Neural progenitor cell (in vitro differentiated cells): Measurements from ENCODE around the gene IPO13. TPM values are rescaled to one million over a fixed set of nuclear protein-coding genes. Genes with fewer than 3 reads are reported as not detected.

Source experiments
- DNase-seq: peaks from one replicate; pipeline ENCODE4 v3.0.0-alpha.2; 2016; ENCODE audit warnings: low spot score
- H2AFZ ChIP-seq: fragments of 200-600 bp; sonication (generic); replicated peaks from 2 replicates; pipeline ENCODE4 v1.6.1; 2016; ENCODE audit warnings: antibody characterized with exemption
- H3F3A ChIP-seq: fragments of 200-600 bp; sonication (generic); 2 replicates; pipeline ENCODE4 v1.6.1; 2016; ENCODE audit warnings: antibody characterized with exemption, low read depth
- H3K27ac ChIP-seq: fragments of 200-600 bp; sonication (generic); 2 replicates; pipeline ENCODE4 v1.5.1; 2016; ENCODE audit warnings: mild to moderate bottlenecking
- H3K27me3 ChIP-seq: fragments of 200-600 bp; sonication (generic); 2 replicates; pipeline ENCODE4 v1.6.1; 2016; ENCODE audit warnings: mild to moderate bottlenecking, moderate library complexity
- H3K36me3 ChIP-seq: fragments of 200-600 bp; sonication (generic); 2 replicates; pipeline ENCODE4 v1.5.1; 2016
- H3K4me1 ChIP-seq: fragments of 200-600 bp; sonication (generic); 2 replicates; pipeline ENCODE4 v1.6.1; 2016; ENCODE audit warnings: mixed run types
- H3K4me2 ChIP-seq: fragments of 200-600 bp; sonication (generic); 2 replicates; pipeline ENCODE4 v1.6.1; 2016
- H3K4me3 ChIP-seq: fragments of 200-600 bp; sonication (generic); 2 replicates; pipeline ENCODE4 v1.5.1; 2016
- H3K79me2 ChIP-seq: fragments of 200-600 bp; sonication (generic); 2 replicates; pipeline ENCODE4 v1.6.1; 2016; ENCODE audit warnings: low read depth
- H3K9ac ChIP-seq: fragments of 200-600 bp; sonication (generic); 2 replicates; pipeline ENCODE4 v1.6.1; 2016
- H3K9me3 ChIP-seq: fragments of 200-600 bp; sonication (generic); 2 replicates; pipeline ENCODE4 v1.5.1; 2016; ENCODE audit warnings: low read depth
- H4K20me1 ChIP-seq: fragments of 200-600 bp; sonication (generic); 2 replicates; pipeline ENCODE4 v1.6.1; 2016; ENCODE audit warnings: low read depth
- H3K27ac Mint-ChIP-seq: 3 replicates; pipeline ENCODE4 v1.8.0; 2021; ENCODE audit warnings: mixed read lengths
- H3K27me3 Mint-ChIP-seq: 2 replicates; pipeline ENCODE4 v1.8.0; 2022; ENCODE audit warnings: low read depth, mild to moderate bottlenecking, inconsistent platforms, moderate library complexity, mixed read lengths; ENCODE audit not compliant: insufficient read depth
- H3K36me3 Mint-ChIP-seq: 3 replicates; pipeline ENCODE4 v1.8.0; 2021; ENCODE audit warnings: mixed read lengths
- H3K4me1 Mint-ChIP-seq: 3 replicates; pipeline ENCODE4 v1.8.0; 2021; ENCODE audit warnings: mixed read lengths
- H3K4me3 Mint-ChIP-seq: 3 replicates; pipeline ENCODE4 v1.8.0; 2021; ENCODE audit warnings: mild to moderate bottlenecking, moderate library complexity, mixed read lengths
- H3K9me3 Mint-ChIP-seq: 3 replicates; pipeline ENCODE4 v1.8.0; 2020; ENCODE audit warnings: mixed read lengths
- CTCF ChIP-seq: fragments of 200-600 bp; sonication (generic); IDR thresholded peaks from 2 replicates; pipeline ENCODE4 v1.5.1; 2017; ENCODE audit warnings: antibody characterized with exemption, mild to moderate bottlenecking
- EZH2 ChIP-seq: fragments of 200-600 bp; sonication (generic); IDR thresholded peaks from 2 replicates; pipeline ENCODE4 v1.6.1; 2017; ENCODE audit warnings: antibody characterized with exemption, mild to moderate bottlenecking, moderate library complexity
- EZH2phosphoT487 ChIP-seq: fragments of 200-600 bp; sonication (generic); IDR thresholded peaks from 2 replicates; pipeline ENCODE4 v1.6.1; 2017; ENCODE audit warnings: antibody characterized with exemption
- total RNA-seq: library from RNA; depleted of rRNA; stranded (reverse); fragments of >200 nt; gene quantifications from 2 replicates; pipeline ENCODE4 v1.2.3, GENCODE V29; 2015; ENCODE audit warnings: low replicate concordance

IPO13 gene
- total RNA-seq, 1 donor from 2014 or later = 7.2 TPM

DNA sequence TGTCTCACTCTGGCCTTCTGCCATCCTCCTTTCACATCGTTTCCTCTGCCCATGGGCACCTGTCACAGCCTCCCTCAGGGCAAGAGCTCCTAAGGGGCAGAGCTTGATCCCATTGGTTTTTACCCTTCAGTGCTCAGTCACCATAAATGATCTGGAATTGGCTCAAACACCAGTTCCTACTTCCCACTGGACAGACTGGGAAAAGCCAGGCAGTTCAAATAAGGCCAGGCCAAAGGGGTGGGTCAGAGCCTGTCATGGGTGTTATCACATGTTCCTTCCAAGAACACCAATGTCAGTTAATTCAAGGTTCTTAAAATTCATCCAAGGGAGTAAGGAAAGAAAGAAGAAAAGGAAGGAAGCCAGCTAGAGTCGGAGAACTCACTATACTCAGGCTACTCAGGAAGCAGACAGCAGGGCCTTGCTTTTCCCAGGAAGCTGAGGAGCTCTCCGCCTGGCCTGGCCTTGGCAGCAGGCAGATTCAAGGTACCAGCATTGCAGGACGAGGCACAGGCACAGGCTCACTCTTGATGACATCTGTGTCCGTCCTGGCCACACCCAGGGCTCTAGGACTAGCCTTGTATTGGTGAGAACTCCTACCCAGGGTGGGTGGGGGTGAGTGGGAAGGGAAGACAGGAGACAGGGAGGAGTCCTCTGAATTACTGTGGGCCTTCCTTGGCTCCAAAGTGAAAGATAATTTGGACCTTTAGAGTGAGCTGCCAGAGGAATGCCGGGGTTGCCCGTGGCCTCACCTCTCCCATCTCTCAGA, 45.4 kb upstream of the IPO13 start:
- Histone ChIP-seq H3K4me2 (no peak overlapping the region), H4K20me1 (no peaks in the 10 kb centered on the region), H3K4me3 (no peak overlapping the region), H2AFZ (no peak overlapping the region), H3K27me3 (no peaks in the 10 kb centered on the region), H3K36me3 (no peaks in the 10 kb centered on the region), H3K9ac (no peak overlapping the region), H3F3A (no peaks in the 10 kb centered on the region), H3K27ac (no peak overlapping the region), H3K9me3 (no peaks in the 10 kb centered on the region), H3K4me1 (no peaks in the 10 kb centered on the region), H3K79me2 (no peaks in the 10 kb centered on the region)
- Mint-ChIP-seq H3K27ac (no peak overlapping the region), H3K4me1 (no peaks in the 10 kb centered on the region), H3K4me3 (no peak overlapping the region), H3K36me3 (peaks cover 7% of the 10 kb centered on the region), H3K9me3 (no peaks in the 10 kb centered on the region), H3K27me3 (peaks cover 7% of the 10 kb centered on the region)
- DNase-seq = no peak
- TF ChIP-seq EZH2 (no peak), CTCF (no peak), EZH2phosphoT487 (no peak)

DNA sequence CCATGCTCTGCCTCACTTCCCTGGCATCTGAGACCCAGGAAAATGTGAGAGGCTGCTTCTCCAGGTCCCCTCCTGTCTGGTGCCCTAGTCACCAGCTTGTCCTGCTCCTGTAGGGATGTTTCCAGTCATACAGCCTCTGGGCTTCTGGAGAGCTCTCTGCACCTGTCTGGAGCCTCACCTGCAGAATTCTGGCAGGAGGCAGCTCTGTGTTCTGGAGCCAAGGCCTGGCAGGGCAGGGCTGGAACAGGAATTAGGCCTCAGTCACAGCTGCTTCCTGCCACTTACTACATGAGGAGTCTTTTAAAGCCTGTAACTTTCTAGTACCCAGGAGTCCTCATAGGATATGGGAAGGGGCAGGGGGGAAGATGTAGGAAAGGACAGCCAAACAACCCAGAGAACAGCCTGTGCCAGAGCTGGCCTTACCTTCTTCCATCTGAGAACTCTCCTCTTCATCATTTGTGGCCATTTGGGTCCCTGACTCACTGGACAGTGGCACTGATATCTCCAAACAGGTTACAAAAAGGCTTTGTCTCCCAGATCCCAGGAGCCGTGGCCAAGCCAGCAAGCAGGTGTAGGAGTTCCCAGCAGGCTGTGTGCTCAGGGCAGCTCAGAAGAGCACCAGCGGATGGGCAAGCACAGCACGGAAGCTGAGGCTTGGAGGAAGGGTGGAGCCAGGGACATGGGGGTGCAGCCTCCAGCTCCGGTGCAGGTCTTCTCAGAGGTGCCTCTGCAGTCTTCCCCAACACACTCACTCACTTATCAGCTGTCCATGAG, 44.5 kb upstream of the IPO13 start:
- Mint-ChIP-seq H3K27ac (no peak overlapping the region), H3K27me3 (peaks cover 7% of the 10 kb centered on the region), H3K4me3 (no peak overlapping the region), H3K36me3 (peaks cover 6% of the 10 kb centered on the region), H3K9me3 (no peaks in the 10 kb centered on the region), H3K4me1 (no peaks in the 10 kb centered on the region)
- H2AFZ ChIP-seq = no peak overlapping the region
- H3K4me2 ChIP-seq = no peak overlapping the region
- no peaks in the 10 kb centered on the region for H3K27me3 ChIP-seq
- no peak overlapping the region for H3K4me3 ChIP-seq
- no peak overlapping the region for H3K27ac ChIP-seq
- H3K4me1 ChIP-seq = no peaks in the 10 kb centered on the region
- TF ChIP-seq EZH2phosphoT487 (no peak), EZH2 (no peak), CTCF (no peak)
- H3K79me2 ChIP-seq = no peaks in the 10 kb centered on the region
- H3K36me3 ChIP-seq = no peaks in the 10 kb centered on the region
- no peaks in the 10 kb centered on the region for H3K9me3 ChIP-seq
- H3F3A ChIP-seq = no peaks in the 10 kb centered on the region
- no peak for DNase-seq
- H4K20me1 ChIP-seq = no peaks in the 10 kb centered on the region
- no peak overlapping the region for H3K9ac ChIP-seq

DNA sequence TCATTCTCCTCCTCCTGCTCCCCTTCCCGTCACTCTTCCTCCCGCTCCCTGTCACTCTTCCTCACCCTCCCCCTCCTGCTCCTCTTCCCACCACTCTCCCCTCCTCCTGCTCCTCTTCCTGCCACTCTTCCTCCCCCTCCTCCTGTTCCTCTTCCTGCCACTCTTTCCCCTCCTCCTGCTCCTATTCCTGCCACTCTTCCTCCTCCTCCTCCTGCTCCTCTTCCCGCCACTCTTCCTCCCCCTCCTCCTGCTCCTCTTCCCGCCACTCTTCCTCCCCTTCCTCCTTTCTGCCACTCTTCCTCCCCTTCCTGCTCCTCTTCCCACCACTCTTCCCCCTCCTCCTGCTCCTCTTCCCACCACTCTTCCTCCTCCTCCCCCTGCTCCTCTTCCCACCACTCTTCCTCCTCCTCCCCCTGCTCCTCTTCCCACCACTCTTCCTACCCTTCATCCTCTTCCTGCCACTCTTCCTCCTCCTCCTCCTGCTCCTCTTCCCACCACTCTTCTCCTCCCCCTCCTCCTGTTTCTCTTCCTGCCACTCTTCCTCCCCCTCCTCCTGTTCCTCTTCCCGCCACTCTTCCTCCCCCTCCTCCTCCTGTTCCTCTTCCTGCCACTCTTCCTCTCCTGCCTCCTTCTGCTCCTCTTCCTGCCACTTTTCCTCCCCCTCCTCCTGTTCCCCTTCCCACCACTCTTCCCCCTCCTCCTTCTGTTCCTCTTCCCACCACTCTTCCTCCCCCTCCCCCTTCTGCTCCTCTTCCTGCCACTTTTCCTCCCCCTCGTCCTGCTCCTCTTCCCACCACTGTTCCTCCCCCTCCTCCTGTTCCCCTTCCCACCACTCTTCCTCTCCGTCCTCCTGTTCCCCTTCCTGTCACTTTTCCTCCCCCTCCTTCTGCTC, 41.8 kb upstream of the IPO13 start:
- no peak overlapping the region for H3K4me3 Mint-ChIP-seq
- Histone ChIP-seq H3K27me3 (no peaks in the 10 kb centered on the region), H3K79me2 (no peaks in the 10 kb centered on the region), H3K4me3 (no peak overlapping the region), H3F3A (no peaks in the 10 kb centered on the region), H3K27ac (no peak overlapping the region), H3K4me1 (no peaks in the 10 kb centered on the region), H3K9ac (no peak overlapping the region), H4K20me1 (no peaks in the 10 kb centered on the region), H3K4me2 (no peak overlapping the region), H2AFZ (no peak overlapping the region), H3K36me3 (no peaks in the 10 kb centered on the region), H3K9me3 (no peaks in the 10 kb centered on the region)
- no peak for DNase-seq
- H3K27ac Mint-ChIP-seq = no peak overlapping the region
- peaks cover 2% of the 10 kb centered on the region for H3K36me3 Mint-ChIP-seq
- TF ChIP-seq CTCF (no peak), EZH2 (no peak), EZH2phosphoT487 (no peak)
- H3K27me3 Mint-ChIP-seq = peaks cover 7% of the 10 kb centered on the region
- H3K4me1 Mint-ChIP-seq = no peaks in the 10 kb centered on the region
- no peaks in the 10 kb centered on the region for H3K9me3 Mint-ChIP-seq
